ENCODE measurements around the gene SERGEF.

Gene SERGEF

DNA sequence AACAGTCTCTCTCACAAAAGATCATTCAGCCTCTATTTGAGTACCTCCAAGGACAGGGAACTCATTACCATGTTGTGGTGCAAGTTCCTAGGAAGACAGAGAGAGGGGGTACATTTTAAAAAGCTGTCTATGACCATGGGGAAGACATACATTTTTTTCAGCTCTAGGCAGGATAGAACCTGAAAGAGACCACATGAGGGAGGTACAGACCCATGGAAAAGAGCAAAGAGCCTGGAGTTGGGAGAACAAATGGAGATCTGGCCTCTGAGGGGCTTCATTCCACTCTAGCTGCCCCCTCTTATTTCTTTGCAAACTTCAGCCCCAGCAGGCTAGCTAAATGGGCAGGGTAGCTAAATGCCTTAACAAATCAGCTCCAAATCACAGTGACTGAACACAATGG, 241.9 kb downstream of the SERGEF start:
- DNase-seq (ENCODE audit: low read depth in 2 of 2), result no peak

DNA sequence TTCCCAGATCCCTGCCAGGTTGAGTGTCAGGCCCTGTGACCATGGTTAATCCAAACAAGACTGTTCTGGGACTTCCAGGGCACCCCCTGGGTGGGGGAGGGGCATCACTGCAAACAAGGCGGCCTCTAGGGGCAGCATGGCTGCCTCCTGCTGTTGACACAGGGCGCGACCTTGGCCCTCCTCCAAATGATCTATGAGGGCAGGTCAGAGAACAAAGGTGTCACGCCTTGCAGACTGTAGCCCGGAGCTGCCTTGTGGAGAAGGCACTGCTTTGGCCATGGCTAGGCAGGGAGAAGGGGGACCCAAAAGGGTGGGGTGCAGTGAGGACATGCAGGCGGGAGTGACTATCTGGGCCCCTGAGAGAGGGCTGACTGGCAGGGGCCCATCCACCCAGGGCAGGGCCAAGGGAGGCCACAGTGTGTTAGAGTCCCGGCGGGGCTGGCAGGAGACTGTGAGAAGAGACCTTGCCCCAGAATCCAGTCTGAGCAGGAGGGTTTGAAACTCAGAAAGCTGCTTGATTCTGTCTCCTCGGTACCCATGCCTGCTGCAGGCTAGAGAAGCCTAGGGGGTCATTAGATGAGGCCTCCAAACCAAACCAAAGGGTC, 242.7 kb downstream of the SERGEF start:
- no peak for DNase-seq (ENCODE audit: low read depth in 2 of 2)

DNA sequence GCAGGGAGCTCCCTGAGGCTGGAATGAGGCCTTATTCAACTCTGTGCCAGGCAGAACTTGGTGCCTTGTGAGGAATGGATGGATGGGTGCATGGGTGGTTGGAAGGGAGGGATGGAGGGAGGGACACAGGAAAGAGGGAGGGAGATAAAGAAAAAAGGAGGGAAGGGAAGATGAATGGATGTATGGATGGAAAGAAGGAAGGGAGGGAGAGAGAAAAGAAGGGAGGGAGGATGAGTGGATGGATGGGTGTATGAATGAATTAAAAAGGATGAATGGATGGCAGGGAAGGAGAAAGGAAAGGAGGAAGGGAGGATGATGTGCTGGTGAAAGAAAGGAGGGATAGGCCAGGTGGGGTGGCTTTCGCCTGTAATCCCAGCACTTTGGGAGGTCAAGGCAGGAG, 243.6 kb downstream of the SERGEF start:
- no peak for DNase-seq (ENCODE audit: low read depth in 2 of 2)

DNA sequence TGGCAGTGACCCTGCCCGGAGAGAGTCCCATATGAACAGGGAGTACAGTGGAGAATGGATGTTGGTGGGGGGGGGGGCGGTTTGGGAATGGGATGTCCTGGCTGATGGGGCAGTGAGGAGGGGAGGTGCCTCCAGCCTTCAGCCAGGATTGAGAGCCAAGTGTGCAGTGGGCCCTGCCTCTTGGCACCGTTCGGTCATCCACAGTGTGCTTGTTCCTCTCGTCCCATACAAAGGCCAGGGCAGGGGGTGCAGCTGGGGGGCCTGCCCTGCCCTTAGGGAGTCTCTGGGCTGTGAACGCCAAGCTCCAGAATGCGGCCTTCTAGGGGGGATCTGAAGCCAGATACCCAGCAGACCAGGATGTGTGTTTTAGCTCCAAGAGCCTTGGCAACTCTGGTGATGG, 244.3 kb downstream of the SERGEF start:
- DNase-seq (ENCODE audit: low read depth in 2 of 2), result no peak

DNA sequence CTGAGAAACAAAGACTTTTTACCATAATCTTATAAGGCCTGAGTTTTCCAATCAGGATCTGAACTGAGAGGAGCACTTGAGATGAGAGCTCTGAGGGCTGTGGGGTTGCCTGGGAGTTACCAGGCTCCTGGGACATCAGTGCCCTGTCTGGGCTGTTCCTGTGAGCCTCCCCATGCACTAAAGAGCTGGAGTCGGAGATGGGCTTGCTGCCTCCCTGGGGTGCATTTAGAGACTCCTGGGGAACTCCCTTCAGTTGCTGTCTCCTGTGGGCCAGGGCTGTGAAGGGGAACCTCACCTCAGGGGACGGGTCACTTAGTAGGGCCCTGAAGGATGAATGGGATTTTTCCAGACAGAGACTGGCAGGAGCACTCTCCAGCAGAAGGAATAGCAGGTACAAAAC, 244.9 kb downstream of the SERGEF start:
- no peak for DNase-seq (ENCODE audit: low read depth in 2 of 2)

DNA sequence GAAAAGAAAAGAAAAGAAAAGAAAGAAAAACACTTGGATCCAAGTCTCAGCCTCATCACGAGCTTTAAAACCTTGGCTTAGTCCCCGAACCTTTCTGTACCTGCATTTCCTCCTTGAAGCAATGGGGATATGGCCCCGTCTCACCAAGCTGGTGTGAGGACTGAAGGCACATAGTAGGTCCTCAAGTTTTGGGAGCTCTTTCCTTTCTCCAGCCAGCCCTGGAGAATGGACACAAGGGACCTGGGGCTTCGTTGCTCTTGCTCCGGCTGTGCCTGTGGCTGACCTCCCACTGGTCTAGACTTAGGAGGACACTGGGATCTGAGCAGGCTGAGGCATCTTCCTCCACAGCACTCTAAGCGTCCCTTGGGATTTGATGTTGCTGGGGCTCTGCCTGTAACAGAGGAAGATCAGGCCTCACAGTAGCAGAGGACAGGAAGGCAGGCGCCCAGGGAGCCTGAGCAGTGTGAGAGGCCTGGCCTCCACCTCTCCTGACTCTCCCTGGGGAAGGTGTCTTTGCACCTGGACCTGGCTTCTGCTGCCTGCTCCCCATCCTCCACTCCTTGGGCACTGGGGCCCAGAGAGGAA, 245.5 kb downstream of the SERGEF start:
- no peak for DNase-seq (ENCODE audit: low read depth in 2 of 2)

DNA sequence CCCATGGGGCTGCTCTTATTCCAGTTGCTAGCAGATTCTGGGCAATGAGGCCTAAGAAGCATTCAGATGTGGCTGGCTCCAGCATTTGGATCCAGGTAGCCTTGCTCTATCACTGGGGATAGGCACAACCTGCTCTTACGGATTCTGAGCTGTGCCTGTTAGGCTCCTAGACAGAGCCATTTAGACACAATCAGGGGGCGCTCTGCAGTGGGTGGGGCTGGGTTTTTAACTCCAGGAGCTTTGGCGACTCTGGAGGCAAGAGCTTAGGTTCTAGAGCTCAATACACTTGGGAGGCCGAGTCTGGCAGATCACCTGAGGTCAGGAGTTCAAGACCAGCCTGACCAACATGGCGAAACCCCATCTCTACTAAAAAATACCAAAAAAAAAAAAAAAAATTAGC, 246.3 kb downstream of the SERGEF start:
- DNase-seq (ENCODE audit: low read depth in 2 of 2), result no peak

DNA sequence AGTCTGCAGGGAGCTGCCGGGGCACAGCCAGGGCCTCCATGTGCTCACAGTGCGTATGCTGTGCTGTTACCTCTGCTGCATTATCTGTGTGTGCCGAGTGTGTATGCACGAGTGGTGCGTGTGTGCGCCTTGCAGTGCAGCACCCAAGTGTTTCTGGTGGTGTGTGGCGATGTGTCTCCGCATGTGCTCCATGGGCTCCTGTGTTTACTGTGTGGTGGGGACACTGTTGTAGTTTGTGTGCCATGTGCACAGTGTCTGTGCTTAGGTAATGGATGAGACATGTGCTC, 246.8 kb downstream of the SERGEF start:
- DNase-seq (ENCODE audit: low read depth in 2 of 2), result no peak

DNA sequence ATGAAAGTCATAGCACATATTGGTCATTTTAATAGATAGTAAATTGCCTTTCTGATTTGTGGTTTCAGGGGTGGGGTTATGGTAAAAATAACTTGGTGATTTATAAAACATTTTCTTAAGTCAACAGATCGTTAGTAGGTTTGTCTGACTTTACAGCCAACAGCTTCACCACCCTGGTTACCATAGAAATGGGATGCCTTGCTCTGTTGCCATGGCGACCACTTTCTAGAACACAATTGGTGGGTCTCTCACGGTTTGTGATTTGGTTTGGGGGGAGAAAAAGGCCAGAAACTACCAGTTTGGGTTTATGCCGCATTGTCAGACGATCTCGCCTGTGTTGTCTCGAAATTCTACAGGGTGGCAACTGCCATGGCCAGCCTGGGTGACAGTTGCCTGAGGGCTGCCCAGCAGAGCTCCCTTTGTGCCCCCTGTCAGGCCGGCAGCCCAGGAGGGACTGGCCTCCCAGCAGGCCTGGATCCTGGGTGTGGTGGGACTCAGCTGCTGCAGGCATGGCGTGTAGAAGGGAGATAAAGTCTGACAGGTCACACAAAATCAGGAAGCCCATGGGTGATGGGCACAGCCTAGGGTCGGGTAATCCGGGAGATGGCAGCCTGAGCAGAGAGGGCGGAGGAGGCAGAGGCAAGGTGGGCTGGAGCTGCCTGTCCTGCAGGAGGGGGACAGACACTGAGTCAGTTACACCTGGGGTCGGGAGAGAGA, 247.3 kb downstream of the SERGEF start:
- DNase-seq (ENCODE audit: low read depth in 2 of 2), result no peak

DNA sequence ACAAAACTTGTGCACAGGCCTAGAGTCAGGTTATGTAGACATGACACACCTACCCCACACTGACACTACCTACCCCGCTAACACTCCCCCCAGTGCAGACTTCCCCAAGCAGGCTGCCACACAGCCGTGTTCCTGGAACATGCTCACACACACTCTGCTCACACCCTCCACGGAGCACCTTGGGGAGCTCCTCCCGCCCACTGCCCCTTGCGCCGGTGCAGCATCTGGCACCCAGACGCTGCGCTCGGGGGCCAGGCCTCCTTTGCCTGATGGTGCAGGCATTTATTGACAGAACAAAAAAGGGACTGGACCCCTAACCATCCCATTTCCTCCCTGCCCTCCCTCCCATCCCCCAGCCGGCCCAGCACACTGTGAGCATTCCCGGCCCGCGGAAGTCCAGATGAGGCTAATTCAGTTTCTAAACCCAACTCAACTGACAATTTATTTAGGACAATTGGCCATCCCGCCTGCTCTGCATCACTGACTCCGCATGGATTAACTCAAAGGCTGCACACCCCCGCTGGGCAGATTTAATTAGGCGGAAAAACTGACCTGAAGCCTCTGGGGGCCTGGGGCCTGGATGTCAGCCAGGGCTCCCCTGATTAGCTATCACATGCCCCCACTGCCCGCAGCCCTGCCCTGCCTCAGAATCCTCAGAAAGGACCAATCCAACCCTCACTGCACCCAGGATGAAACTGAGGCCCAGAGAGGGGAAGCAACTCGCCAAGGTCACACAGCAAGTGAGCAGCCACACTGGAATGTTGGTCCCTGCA, 248.2 kb downstream of the SERGEF start:
- no peak for DNase-seq (ENCODE audit: low read depth in 2 of 2)

DNA sequence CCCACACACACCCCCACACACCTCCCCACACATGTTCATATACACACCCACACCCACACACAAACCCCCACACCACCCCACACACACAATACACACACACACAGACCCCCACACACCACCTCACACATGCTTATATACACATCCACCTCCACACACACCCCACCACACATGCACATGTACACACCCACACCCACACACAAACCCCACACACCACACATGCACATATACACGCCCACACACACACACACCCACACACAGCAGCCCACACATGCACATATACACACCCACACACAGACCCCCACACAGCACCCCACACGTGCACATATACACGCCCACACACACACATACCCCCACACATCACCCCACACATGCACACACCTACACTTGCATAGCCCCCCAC, 249.1 kb downstream of the SERGEF start:
- no peak for DNase-seq (ENCODE audit: low read depth in 2 of 2)

DNA sequence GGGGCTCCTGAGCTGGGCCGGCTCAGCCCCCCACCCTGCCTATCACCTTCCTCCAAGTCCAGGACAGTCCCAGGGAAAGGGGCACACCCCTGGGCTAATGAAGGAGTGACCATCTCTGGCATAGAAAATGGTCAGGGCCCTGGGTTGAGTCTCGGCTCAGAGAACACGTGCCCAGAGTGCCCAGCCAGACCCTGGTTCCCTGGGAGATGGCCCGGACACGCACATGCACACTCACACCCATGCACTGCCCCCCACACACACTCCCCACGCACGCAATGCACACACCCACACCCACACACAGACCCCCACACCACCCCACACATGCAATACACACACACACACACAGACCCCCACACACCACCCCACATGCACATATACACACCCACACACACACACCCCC, 249.6 kb downstream of the SERGEF start:
- no peak for DNase-seq (ENCODE audit: low read depth in 2 of 2)

DNA sequence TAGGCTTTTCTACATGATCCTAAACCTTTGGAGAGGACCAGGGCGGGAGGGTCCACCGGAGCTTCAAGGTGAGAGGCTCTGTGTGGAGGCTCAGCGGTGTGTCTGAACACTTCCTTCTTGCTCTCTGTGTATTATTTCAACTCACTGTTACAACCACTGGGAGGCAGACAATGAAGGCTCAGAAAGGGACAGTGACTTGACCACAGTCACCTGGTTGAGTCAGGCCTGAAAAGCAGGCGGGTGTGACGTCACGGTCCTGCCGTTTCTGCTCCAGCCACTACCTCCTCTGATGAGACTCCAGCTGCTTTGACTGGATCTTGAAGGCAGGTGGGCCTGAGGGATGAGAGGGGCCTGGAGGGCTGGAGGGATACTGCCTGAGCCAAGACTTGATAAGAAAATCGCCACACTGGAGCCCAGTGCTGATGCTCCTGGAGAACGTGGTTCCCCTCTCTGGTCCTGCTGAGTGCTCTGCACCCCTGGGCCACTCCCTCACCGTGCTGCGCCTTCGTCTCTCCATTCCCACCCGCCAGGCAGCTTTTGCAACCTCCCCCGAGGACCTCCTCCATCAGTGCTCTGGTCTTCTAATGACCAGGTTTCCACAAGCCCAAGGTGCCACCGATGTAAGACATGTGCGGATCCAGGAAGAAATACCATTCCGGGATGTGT, 250.4 kb downstream of the SERGEF start:
- no peak for DNase-seq (ENCODE audit: low read depth in 2 of 2)

DNA sequence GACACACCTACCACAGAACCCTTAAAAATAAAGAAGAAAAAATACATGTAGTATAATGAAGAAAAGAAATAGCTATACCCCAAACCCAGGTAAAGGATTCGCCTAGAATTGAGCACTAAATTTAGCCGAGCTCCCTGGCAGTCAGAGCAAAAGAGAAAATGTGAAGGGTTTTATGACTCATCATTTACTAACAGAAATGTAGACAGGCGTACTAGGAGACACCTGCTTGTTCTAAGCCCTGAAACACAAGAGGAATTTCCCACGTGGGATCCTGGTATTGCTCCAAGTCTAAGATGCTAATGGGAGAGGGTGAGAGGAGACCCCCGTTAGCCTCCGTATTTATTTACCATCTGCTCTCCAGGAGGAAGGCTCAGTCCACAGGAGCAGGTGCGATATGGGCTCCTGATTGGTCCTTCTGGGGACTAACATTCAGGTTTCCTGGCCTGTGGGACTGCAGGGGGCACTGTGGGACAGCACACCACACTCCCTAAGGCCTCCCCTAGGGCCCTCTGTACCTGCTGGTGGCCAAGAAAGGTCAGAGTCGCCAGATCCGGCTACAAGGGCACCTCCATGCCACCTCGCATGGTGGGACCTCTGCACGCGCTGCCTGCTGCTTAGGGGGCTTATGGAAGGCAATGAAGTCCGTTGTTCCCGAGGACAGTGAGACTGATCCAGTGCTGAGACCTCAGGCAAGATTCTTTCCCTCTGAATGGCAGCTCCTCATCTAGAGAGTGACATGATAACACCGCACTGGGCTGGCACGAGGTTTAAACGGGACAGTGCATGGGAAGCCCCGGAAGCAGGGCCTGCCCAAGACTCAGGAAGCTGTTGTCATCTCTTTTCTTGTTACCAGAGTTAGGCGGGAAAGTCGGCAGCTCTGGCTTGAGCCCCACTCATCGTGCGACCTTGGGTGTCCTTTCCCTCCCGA, 252.5 kb downstream of the SERGEF start:
- no peak for DNase-seq (ENCODE audit: low read depth in 2 of 2)

DNA sequence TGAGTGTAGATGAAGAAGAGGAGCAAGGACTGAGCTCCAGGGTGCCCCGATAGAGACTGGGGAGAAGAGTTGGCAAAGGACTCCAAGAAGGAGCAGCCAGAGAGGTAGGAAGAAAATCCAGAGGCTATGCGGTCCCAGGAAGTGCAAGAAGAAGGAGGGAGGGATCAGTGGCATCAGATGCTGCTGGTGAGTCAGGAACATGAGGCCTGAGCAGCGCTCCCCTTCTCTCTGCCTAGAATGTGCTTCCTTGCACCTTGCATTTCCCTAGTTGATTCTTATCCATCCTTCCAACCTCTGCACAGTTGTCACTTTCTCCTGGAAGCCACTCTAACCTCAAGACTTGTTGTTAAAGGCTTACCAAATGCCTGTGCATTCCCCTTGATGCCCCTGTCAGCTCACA, 257.0 kb downstream of the SERGEF start:
- no peak for DNase-seq (ENCODE audit: low read depth in 2 of 2)

DNA sequence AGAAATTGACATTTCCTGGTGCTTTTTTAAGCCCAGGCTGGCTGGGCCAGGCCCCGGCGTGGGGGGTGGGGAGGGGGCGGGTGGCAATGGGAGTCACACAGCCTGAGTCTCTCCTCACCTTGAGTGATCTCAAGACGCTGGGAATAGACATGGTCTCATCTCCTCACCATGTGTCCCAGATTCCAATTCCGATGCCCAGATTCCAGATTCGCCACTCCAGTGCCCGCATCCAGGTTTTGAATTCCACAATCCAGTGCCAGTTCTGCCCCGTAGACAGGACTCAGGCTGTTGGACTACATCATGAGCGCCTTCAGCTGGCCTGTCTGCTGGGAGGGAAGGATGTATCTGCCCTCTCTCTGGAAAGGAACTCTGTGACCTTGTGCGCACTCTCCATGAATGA, 259.2 kb downstream of the SERGEF start:
- DNase-seq (ENCODE audit: low read depth in 2 of 2), result no peak

DNA sequence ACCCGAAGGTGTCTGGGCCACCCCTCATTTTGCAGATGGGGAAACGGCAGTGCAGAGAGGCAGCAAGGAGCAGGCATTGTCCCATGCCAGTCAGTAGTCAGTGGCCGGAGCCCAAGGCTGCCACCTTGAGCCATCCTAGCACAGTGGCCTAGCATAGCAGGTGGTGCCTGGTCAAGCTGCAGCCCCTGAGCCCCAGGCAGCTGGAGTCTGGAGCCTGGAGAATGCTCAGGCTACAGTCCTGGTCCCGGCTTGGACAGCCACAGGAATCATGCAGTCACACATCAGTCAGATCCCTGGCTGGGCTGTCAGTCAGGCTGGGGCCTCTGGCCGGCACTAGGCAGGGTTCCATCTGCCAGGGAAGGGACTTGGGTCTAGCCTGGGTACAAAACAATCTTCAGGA, 259.7 kb downstream of the SERGEF start:
- DNase-seq (ENCODE audit: low read depth in 2 of 2), result no peak

DNA sequence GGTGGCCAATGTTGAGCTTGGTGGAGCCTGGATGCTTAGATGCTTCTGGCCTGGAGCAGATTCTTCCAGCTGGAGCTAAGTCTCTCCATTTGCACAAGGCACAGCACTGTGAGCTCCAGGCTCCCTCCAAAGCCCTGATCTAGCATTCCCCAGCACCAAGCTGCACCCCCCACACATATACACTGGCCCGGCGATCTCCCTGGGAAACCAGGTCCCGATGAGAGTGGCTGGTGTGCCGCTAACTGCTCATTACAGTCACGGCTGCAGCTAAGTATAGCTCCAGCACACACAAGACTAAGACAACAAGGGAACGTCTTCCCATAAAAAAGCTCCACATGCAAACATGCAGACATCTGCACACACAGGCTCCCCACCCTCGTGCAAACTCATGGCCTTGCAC, 260.7 kb downstream of the SERGEF start:
- no peak for DNase-seq (ENCODE audit: low read depth in 2 of 2)

DNA sequence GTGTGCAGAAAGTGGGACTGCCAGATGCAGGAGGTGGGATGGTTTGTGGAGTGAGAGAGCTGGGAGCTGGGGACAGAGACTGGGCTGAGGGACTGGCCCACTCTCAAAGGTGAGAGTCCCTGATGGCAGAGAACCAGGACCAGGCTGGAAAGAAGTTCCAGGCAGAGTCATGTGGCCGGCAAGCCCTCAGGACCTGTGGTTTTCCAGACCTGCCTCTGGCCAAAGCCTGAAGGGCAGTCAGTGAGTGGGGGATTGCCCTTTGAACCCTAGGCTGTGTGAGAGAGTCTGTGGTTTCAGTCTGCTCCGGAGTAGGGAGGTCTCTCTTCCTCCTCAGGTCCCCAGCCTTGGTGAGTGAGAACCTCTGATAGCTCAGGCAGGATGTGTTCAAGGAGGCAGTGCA, 261.3 kb downstream of the SERGEF start:
- no peak for DNase-seq (ENCODE audit: low read depth in 2 of 2)

DNA sequence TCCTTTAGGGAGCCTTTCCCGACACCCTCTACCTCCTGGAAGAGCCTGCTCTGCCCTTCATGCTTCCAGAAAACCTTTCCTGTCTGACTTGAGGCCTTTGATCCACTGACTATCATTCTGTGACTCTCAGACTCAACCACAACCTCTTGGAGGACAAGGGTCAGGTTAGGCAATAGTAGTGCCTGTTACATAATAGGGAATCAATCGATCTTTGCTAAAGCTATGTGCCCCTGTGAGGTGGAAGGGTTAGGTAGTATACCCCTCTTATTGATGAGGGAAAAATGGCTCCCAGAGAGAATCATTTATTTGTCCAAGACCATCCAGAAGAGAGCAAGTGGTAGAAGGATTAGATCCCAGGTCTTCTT, 262.1 kb downstream of the SERGEF start:
- no peak for DNase-seq (ENCODE audit: low read depth in 2 of 2)

DNA sequence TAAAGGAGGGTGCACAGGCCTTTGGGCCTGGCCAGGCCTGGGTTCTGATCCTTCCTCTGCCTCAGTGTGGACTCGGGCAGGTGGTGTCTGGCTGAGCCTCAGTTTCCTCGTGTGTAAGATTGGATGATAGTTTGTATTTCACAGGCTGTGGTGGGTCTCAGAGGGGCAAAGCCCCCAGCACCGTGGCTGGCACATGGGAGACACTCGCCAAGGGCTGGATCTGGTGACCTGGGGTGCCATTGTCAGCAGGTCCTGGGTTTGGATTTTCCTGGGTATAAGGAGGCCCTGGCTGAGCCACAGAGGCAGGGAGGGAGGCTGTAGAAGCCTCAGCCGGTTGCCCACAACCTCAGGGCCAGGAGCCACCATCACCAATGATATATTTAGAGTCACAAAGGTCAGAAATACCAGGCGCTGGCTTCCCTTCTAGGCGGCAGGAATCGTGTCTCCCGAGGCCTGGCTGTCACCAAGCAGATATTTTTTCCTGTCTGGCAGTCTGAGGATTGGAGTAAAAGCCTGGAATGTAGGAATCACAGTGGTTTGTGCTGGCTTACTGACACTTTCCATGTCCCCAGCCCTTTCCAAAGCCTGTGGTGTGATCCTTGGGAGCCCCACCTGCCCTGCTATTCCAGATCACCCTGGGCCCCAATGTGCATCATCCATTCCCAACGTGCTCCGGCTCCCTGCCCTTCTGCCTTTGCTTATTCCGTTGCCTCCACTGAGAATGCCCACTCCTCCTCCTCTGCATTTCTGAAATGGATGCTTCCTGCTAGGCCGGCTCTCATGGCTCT, 262.6 kb downstream of the SERGEF start:
- no peak for DNase-seq (ENCODE audit: low read depth in 2 of 2)
